Esophagus squamous epithelium (tissue), 4 donors: Measurements from ENCODE around the gene CD48.

Experiments
- POLR2A ChIP-seq, 4 donors: fragments of 450-650 bp; IDR thresholded peaks; one replicate each; pipeline ENCODE4 v1.6.1; 2017; ENCODE audit warnings: antibody characterized with exemption in 4 of 4, mild to moderate bottlenecking in 4 of 4, moderate library complexity in 3 of 4
- TF ChIP-seq, protein P1 (sequence below), 6 experiments: fragments of 450-650 bp in 4 of 6; fragments of 200-600 bp in 2 of 6; sonication (generic) in 2 of 6; IDR thresholded peaks; one replicate each; pipeline ENCODE4 v1.5.1; 2016 to 2019; ENCODE audit warnings: antibody characterized with exemption in 6 of 6, mild to moderate bottlenecking in 4 of 6, moderate library complexity in 4 of 6

GRCh38 chr1:160742428-160743127 lies 31.0 kb upstream of the CD48 start:
- no peak for TF ChIP-seq POLR2A (IDR thresholded peaks at IDR 0.05)
- TF ChIP-seq, protein P1, sequence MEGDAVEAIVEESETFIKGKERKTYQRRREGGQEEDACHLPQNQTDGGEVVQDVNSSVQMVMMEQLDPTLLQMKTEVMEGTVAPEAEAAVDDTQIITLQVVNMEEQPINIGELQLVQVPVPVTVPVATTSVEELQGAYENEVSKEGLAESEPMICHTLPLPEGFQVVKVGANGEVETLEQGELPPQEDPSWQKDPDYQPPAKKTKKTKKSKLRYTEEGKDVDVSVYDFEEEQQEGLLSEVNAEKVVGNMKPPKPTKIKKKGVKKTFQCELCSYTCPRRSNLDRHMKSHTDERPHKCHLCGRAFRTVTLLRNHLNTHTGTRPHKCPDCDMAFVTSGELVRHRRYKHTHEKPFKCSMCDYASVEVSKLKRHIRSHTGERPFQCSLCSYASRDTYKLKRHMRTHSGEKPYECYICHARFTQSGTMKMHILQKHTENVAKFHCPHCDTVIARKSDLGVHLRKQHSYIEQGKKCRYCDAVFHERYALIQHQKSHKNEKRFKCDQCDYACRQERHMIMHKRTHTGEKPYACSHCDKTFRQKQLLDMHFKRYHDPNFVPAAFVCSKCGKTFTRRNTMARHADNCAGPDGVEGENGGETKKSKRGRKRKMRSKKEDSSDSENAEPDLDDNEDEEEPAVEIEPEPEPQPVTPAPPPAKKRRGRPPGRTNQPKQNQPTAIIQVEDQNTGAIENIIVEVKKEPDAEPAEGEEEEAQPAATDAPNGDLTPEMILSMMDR (IDR thresholded peaks at IDR 0.05): no peak
